ENCODE measurements around the gene MT1X.

MT1X gene

GRCh38 chr16:56637814-56638750, 44.2 kb upstream of the MT1X start, which contains the start of gene MT1A:
Gene MT1A (plus strand): TSS chr16:56638666. CDS start chr16:56638739, 73 bp downstream.
- no peak within 1 kb of the TSS for H3K4me2 ChIP-seq (ENCODE audit: low read depth, low read length)
- no peak for DNase-seq

DNA sequence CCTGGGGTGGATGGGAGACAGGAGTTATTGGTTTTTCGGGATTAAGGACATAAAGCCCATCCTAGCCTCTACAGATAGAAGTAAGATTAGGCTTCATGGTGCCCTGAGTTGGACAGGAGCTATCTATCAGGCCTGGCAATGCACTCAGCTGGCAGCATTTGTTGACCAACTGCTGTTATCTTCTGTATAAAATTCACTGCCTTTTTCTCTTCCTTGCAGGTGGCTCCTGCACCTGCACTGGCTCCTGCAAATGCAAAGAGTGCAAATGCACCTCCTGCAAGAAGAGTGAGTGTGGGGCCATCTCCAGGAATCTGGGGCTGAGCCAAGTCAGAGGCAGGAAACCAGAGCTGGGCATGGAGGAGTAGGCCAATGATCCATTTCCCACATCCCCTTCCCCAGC, 43.2 kb upstream of the MT1X start:
- Histone ChIP-seq H4K20me1 (ENCODE audit: insufficient read depth, low read length) (no peaks in the 10 kb centered on the region), H3K9ac (ENCODE audit: low read length) (no peak overlapping the region), H3K36me3 (replicated peaks; ENCODE audit: insufficient read depth, low read length) (no peaks in the 10 kb centered on the region), H3F3A (ENCODE audit: insufficient read depth, low read length) (no peaks in the 10 kb centered on the region), H3K4me3 (ENCODE audit: low read length) (no peak overlapping the region), H2AFZ (ENCODE audit: low read length) (no peak overlapping the region), H3K79me2 (ENCODE audit: low read length) (no peaks in the 10 kb centered on the region), H3K9me3 (replicated peaks; ENCODE audit: insufficient read depth, low read length) (no peaks in the 10 kb centered on the region), H3K27me3 (replicated peaks; ENCODE audit: insufficient read depth, low read length) (peaks cover 72% of the 10 kb centered on the region), H3K27ac (ENCODE audit: low read length) (no peak overlapping the region), H3K4me2 (ENCODE audit: low read depth, low read length) (no peak overlapping the region), H3K4me1 (ENCODE audit: low read length) (no peaks in the 10 kb centered on the region), H3K9me2 (replicated peaks; ENCODE audit: insufficient read depth, low read length) (no peaks in the 10 kb centered on the region)
- DNase-seq: no peak
- no peak for TF ChIP-seq EZH2phosphoT487 (IDR thresholded peaks at IDR 0.05; ENCODE audit: low read length)
- TF ChIP-seq, protein P1, sequence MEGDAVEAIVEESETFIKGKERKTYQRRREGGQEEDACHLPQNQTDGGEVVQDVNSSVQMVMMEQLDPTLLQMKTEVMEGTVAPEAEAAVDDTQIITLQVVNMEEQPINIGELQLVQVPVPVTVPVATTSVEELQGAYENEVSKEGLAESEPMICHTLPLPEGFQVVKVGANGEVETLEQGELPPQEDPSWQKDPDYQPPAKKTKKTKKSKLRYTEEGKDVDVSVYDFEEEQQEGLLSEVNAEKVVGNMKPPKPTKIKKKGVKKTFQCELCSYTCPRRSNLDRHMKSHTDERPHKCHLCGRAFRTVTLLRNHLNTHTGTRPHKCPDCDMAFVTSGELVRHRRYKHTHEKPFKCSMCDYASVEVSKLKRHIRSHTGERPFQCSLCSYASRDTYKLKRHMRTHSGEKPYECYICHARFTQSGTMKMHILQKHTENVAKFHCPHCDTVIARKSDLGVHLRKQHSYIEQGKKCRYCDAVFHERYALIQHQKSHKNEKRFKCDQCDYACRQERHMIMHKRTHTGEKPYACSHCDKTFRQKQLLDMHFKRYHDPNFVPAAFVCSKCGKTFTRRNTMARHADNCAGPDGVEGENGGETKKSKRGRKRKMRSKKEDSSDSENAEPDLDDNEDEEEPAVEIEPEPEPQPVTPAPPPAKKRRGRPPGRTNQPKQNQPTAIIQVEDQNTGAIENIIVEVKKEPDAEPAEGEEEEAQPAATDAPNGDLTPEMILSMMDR (IDR thresholded peaks at IDR 0.05; ENCODE audit: low read length): no peak

More at GRCh38 chr16:56637814-56638750, 44.2 kb upstream of the MT1X start, which contains the start of gene MT1A:
- Histone ChIP-seq H3K9me3 (replicated peaks; ENCODE audit: insufficient read depth, low read length) (no peaks in the 10 kb centered on the region), H2AFZ (ENCODE audit: low read length) (no peak within 1 kb of the TSS), H3K9me2 (replicated peaks; ENCODE audit: insufficient read depth, low read length) (no peaks in the 10 kb centered on the region), H3K27ac (ENCODE audit: low read length) (no peak within 1 kb of the TSS), H3F3A (ENCODE audit: insufficient read depth, low read length) (no peaks in the 10 kb centered on the region), H3K36me3 (replicated peaks; ENCODE audit: insufficient read depth, low read length) (no peaks in the 10 kb centered on the region), H3K4me1 (ENCODE audit: low read length) (no peaks in the 10 kb centered on the region), H3K79me2 (ENCODE audit: low read length) (no peaks in the 10 kb centered on the region), H3K9ac (ENCODE audit: low read length) (no peak within 1 kb of the TSS), H3K27me3 (replicated peaks; ENCODE audit: insufficient read depth, low read length) (peaks cover 75% of the 10 kb centered on the region), H3K4me3 (ENCODE audit: low read length) (no peak within 1 kb of the TSS), H4K20me1 (ENCODE audit: insufficient read depth, low read length) (no peaks in the 10 kb centered on the region)
- TF ChIP-seq EZH2 (optimal IDR thresholded peaks at IDR 0.05; ENCODE audit: low read depth, low read length) (no peak), EZH2phosphoT487 (IDR thresholded peaks at IDR 0.05; ENCODE audit: low read length) (no peak)
- TF ChIP-seq, protein P1 (IDR thresholded peaks at IDR 0.05; ENCODE audit: low read length): no peak

- H3K4me3 ChIP-seq (ENCODE audit: low read length): no peak overlapping the region
- no peak for DNase-seq
- peaks cover 72% of the 10 kb centered on the region for H3K27me3 ChIP-seq (replicated peaks; ENCODE audit: insufficient read depth, low read length)
- no peaks in the 10 kb centered on the region for H3F3A ChIP-seq (ENCODE audit: insufficient read depth, low read length)
- no peaks in the 10 kb centered on the region for H3K9me2 ChIP-seq (replicated peaks; ENCODE audit: insufficient read depth, low read length)
- no peak overlapping the region for H3K27ac ChIP-seq (ENCODE audit: low read length)
- H4K20me1 ChIP-seq (ENCODE audit: insufficient read depth, low read length): no peaks in the 10 kb centered on the region
- H3K79me2 ChIP-seq (ENCODE audit: low read length): no peaks in the 10 kb centered on the region
- H3K9ac ChIP-seq (ENCODE audit: low read length): no peak overlapping the region
- no peaks in the 10 kb centered on the region for H3K36me3 ChIP-seq (replicated peaks; ENCODE audit: insufficient read depth, low read length)
- TF ChIP-seq, protein P1 (IDR thresholded peaks at IDR 0.05; ENCODE audit: low read length): no peak
- TF ChIP-seq EZH2phosphoT487 (IDR thresholded peaks at IDR 0.05; ENCODE audit: low read length) (no peak), EZH2 (optimal IDR thresholded peaks at IDR 0.05; ENCODE audit: low read depth, low read length) (no peak)
- H2AFZ ChIP-seq (ENCODE audit: low read length): no peak overlapping the region
- H3K9me3 ChIP-seq (replicated peaks; ENCODE audit: insufficient read depth, low read length): no peaks in the 10 kb centered on the region
- no peaks in the 10 kb centered on the region for H3K4me1 ChIP-seq (ENCODE audit: low read length)
- H3K4me2 ChIP-seq (ENCODE audit: low read depth, low read length): no peak overlapping the region
Observed at GRCh38 chr16:56640076-56640475, 42.2 kb upstream of the MT1X start.

Measured in MM.1S (cell line).